ENCODE data around the gene RBM25. TPM values are rescaled to one million over a fixed set of nuclear protein-coding genes. Genes with fewer than 3 reads are reported as not detected.

Gene RBM25
- total RNA-seq, 1 donor from 2014 or later = 100 TPM

- intact Hi-C loops (cut with DNase I) = no loop called here
- no peak for DNase-seq (ENCODE audit: low spot score)
- no peak for ATAC-seq
Measured at GRCh38 chr14:73097421-73097820, 39.1 kb downstream of the RBM25 start.

GRCh38 chr14:73100334-73100733 is 42.0 kb downstream of the RBM25 start:
- ATAC-seq = no peak
- DNase-seq (ENCODE audit: low spot score) = no peak
- intact Hi-C loops (cut with DNase I) = no loop called here

GRCh38 chr14:73102806-73103497 is 44.6 kb downstream of the RBM25 start:
- DNase-seq (ENCODE audit: low spot score) (no peak), ATAC-seq (no peak)
- intact Hi-C loops (cut with DNase I) = no loop called here

GRCh38 chr14:73105050-73105449 is 46.7 kb downstream of the RBM25 start:
- intact Hi-C loops (cut with DNase I) = no loop called here

GRCh38 chr14:73105727-73106126 is 47.4 kb downstream of the RBM25 start:
- intact Hi-C loops (cut with DNase I) = no loop called here
- ATAC-seq = no peak

More at GRCh38 chr14:73105050-73105449, 46.7 kb downstream of the RBM25 start:
- no peak for DNase-seq (ENCODE audit: low spot score)
- ATAC-seq = no peak

GRCh38 chr14:73116079-73116665 is 57.8 kb downstream of the RBM25 start:
- DNase-seq (ENCODE audit: low spot score) (no peak), ATAC-seq (no peak)
- intact Hi-C loops (cut with DNase I) = loop anchor here (5.0 kb wide), 2 partner anchors 189 to 1711 kb away; partner anchors contain the start of gene DCAF4

More at GRCh38 chr14:73105727-73106126, 47.4 kb downstream of the RBM25 start:
- no peak for DNase-seq (ENCODE audit: low spot score)

GRCh38 chr14:73124180-73124894 is 66.0 kb downstream of the RBM25 start:
- intact Hi-C loops (cut with DNase I) = no loop called here
- DNase-seq (ENCODE audit: low spot score) (no peak), ATAC-seq (no peak)

GRCh38 chr14:73125169-73125588 is 66.8 kb downstream of the RBM25 start:
- intact Hi-C loops (cut with DNase I) = no loop called here
- DNase-seq (ENCODE audit: low spot score) (no peak), ATAC-seq (no peak)

- DNase-seq (ENCODE audit: low spot score) (no peak), ATAC-seq (no peak)
- intact Hi-C loops (cut with DNase I) = no loop called here
Measured at GRCh38 chr14:73125746-73126145, 67.4 kb downstream of the RBM25 start.

- intact Hi-C loops (cut with DNase I) = no loop called here
- no peak for DNase-seq (ENCODE audit: low spot score)
- ATAC-seq = no peak
Measured at GRCh38 chr14:73133795-73134194, 75.5 kb downstream of the RBM25 start.

- ATAC-seq = no peak
- DNase-seq (ENCODE audit: low spot score) = no peak
- intact Hi-C loops (cut with DNase I) = no loop called here
Measured at GRCh38 chr14:73136085-73136386, 77.7 kb downstream of the RBM25 start.

- ATAC-seq (peak; percentile 99), DNase-seq (ENCODE audit: low spot score) (peak; percentile 98)
- intact Hi-C loops (cut with DNase I) = no loop called here
Measured at GRCh38 chr14:73136387-73137225, 78.3 kb downstream of the RBM25 start, which contains the start of gene PSEN1. Gene PSEN1 (plus strand): TSS chr14:73136507. CDS start chr14:73148020, 11,513 bp downstream.

GRCh38 chr14:73140811-73141323 is 82.5 kb downstream of the RBM25 start:
- intact Hi-C loops (cut with DNase I) = no loop called here
- ATAC-seq (no peak), DNase-seq (ENCODE audit: low spot score) (no peak)

GRCh38 chr14:73142216-73142615 is 83.9 kb downstream of the RBM25 start:
- ATAC-seq (no peak), DNase-seq (ENCODE audit: low spot score) (no peak)
- intact Hi-C loops (cut with DNase I) = no loop called here

- DNase-seq (ENCODE audit: low spot score) = no peak
- peak; percentile 52 for ATAC-seq
- intact Hi-C loops (cut with DNase I) = no loop called here
Measured at GRCh38 chr14:73143003-73143402, 84.7 kb downstream of the RBM25 start.

GRCh38 chr14:73143617-73144016 is 85.3 kb downstream of the RBM25 start:
- no peak for ATAC-seq
- intact Hi-C loops (cut with DNase I) = no loop called here

GRCh38 chr14:73145371-73145770 is 87.0 kb downstream of the RBM25 start:
- intact Hi-C loops (cut with DNase I) = no loop called here
- ATAC-seq (no peak), DNase-seq (ENCODE audit: low spot score) (no peak)

More at GRCh38 chr14:73143617-73144016, 85.3 kb downstream of the RBM25 start:
- no peak for DNase-seq (ENCODE audit: low spot score)

- intact Hi-C loops (cut with DNase I) = no loop called here
- DNase-seq (ENCODE audit: low spot score) (no peak), ATAC-seq (no peak)
Measured at GRCh38 chr14:73146111-73146510, 87.8 kb downstream of the RBM25 start.

- ATAC-seq (no peak), DNase-seq (ENCODE audit: low spot score) (no peak)
- intact Hi-C loops (cut with DNase I) = no loop called here
Measured at GRCh38 chr14:73149753-73150152, 91.4 kb downstream of the RBM25 start.

Data from sciatic nerve (tissue), 2 donors.